Endometrial microvascular endothelial cells (primary cell): ENCODE data around the gene ALK. TPM values are rescaled to one million over a fixed set of nuclear protein-coding genes. Genes with fewer than 3 reads are reported as not detected.

Experiments used
- in situ Hi-C: cut with HindIII; loops from 2 replicates; pipeline ENCODE4 v1.10.0; 2017; ENCODE audit warnings: low sequenced_read_pairs, low pct_unique_long_range_greater_than_20kb; ENCODE audit errors: inconsistent ontology term
- total RNA-seq: library from RNA; depleted of rRNA; stranded (reverse); fragments of >200 nt; gene quantifications from one replicate; pipeline ENCODE4 v1.2.3, GENCODE V29; 2015; ENCODE audit errors: inconsistent ontology term

ALK gene
- total RNA-seq, 1 donor from 2014 or later: not detected

- in situ Hi-C loops: no loop called here
Measured at GRCh38 chr2:29532436-29532835, 388.9 kb downstream of the ALK start.

DNA sequence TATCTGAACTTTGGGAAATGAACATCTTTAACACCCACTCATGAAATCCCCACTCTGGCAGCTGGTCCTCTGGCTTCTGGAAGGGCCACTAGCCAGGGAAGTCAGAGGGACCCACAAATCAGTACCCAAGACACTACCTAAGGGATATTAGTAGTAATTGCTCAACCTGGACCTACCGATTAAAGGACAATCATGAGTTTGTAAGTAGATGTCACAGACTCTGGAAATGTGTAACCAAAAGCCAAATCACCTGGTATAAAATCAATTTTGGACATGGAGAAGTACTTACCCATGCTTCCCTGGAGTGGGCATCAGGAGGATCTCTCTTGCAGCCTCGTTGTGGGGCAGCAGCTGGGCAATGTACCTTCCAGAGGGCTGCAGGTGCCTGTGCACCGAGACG is 389.8 kb downstream of the ALK start:
- in situ Hi-C loops: no loop called here

DNA sequence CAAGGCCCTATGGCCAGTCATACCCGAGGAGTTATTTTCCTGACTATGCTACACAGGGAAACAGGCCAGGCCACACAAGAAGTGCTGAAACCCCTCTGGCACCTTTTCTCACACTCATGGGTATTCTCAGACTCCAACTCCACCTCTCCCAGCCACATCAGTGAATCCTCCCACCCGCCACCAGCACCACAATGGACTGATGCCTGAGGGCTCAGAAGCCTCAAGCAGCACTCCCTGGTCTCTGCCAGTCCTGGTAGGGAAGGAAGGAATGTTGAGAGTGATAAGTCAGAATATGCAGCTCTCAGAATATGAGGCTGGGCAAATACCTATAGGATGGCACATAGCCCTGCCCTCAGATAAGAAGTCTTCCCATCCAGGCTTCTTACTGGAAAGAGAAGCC is 391.1 kb downstream of the ALK start:
- in situ Hi-C loops: no loop called here

GRCh38 chr2:29528891-29529520 is 392.4 kb downstream of the ALK start:
- in situ Hi-C loops: no loop called here

DNA sequence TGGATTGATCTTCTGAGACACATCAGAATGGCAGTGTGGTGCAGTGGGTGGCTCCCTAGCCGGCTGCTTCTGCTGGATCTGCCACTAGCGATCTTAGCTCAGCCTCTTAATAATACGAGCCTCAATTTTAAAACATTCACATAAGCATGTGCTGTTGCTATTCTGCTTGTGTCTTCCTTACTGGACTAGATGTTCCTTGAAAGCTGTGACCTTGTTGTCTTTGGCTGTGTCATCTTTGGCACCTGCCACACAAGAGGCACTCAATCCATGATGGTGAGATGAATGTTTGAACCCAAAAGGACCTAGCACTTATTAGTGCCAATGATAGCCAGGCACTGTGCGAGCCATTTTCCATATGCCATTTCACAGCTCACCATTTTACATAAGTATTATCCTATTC is 393.0 kb downstream of the ALK start:
- in situ Hi-C loops: no loop called here

- in situ Hi-C loops: no loop called here
Measured at GRCh38 chr2:29527947-29528346, 393.4 kb downstream of the ALK start.

DNA sequence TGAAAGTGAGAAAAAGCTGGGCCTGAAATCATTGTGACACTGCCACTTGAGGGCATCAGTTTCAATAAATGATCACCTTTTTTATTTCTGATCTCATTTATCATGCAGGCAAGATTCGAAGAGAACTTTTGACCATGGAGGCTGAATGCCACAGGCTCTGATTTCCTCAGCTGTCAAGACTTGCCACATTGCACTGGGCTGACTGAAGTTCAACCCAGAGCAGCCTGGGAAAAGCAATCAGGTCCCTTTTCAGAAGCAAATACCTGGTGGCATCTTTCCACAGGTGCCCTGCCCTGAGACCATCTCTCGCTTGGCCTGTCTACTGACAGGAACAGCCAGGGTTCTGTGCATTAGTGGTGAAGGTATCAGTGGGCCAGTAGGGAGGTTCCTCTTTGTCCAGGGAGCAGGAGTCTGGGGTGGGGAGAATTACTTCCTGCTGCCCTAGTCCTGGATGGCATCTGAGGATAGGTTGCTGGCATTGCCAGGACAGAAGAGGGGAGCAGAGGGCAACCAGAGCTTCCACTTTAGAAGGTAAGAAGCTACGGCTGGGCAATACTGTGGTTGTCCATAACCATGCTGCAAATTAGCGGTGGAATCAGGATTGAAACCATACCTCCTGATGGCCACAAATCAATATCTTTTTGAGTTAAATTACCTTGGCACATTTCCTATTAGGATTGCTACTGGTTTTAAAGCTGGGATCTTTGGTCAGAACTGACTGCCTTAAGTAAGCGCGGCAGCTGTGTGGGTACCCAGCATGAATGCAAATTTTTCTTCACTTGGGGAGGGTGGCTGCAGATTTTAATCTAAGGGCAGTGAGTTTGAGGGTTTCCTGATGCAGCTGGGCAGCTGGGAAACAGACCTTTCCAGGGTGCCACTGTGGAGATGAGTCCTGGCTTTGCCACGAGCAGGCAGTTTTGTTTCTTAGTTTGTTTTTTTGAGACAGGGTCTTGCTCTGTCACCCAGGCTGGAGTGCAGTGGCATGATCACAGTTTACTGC is 394.5 kb downstream of the ALK start:
- in situ Hi-C loops: no loop called here

- in situ Hi-C loops: no loop called here
Measured at GRCh38 chr2:29525921-29526320, 395.5 kb downstream of the ALK start.

GRCh38 chr2:29524652-29525051 is 396.7 kb downstream of the ALK start:
- in situ Hi-C loops: no loop called here

GRCh38 chr2:29522951-29523669 is 398.3 kb downstream of the ALK start:
- in situ Hi-C loops: no loop called here

DNA sequence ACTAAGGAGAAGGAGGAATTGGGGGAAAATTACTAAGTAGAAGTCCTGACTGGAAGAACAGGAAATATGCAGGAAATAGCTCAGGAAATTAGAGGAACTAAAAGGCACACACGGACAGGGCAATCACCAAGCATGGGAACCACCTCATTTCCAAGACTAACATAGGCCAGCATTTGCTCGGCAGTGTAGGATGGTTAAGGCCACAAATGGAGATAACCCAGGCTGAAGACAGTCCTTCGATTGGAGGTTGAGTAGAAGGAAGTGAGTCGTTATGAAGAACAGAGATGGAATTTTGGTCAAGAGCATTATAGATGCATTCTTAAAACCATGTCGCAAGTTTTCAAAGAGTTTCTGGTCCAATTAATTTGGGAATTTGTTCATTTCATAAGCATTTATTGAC is 401.4 kb downstream of the ALK start:
- in situ Hi-C loops: no loop called here

DNA sequence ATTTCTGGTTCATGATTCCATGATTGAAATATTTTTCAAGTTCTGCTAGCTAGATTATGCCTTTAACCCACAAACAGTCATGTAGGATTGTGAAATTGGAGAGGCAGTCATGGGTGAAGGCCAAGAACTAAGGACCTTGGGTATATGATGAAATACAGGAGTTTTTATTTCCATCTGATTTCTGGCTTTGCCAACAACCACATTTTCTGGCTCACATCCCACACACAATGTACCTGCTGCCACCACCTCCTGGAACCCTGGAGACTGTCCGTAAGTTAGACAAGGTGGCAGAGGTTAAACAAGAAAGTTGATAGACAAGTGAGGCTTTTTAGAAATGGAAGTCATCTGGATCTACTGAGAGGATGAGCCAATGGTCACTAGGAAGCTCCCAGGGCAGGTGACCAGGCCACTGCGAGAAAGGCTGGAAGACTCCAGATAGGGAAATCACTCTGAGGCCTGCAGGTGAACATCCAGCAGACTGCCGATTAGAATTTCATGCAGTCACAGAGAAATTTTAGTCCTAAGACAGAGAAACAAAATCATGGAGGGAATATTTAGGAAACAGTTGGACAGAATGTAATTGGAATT is 402.0 kb downstream of the ALK start:
- in situ Hi-C loops: no loop called here

GRCh38 chr2:29518646-29519337 is 402.6 kb downstream of the ALK start:
- in situ Hi-C loops: no loop called here

- in situ Hi-C loops: no loop called here
Measured at GRCh38 chr2:29518010-29518409, 403.4 kb downstream of the ALK start.

- in situ Hi-C loops: no loop called here
Measured at GRCh38 chr2:29517413-29517812, 404.0 kb downstream of the ALK start.

- in situ Hi-C loops: no loop called here
Measured at GRCh38 chr2:29516767-29517166, 404.6 kb downstream of the ALK start.

GRCh38 chr2:29509878-29510277 is 411.5 kb downstream of the ALK start:
- in situ Hi-C loops: no loop called here

- in situ Hi-C loops: no loop called here
Measured at GRCh38 chr2:29509397-29509796, 412.0 kb downstream of the ALK start.

DNA sequence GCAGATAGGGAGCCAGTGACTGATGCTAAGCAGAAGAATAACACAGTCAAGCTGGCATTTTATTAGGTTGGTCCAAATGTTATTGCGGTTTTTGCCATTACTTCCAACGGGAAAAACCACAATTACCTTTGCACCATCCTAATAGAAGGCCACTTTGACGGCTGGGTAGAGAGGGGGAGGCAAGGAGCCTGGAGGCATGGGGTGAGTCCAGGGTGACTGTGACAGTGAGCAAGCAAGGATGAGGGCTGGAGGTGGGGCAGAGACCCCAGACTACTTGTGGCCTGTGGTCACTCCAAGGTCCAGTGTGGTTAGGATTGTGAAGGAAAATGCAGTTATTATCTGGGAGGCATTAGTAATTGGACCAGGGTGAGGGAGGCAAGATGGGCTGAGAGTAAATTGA is 416.6 kb downstream of the ALK start:
- in situ Hi-C loops: no loop called here
